Stomach (tissue), 4 donors: ENCODE results near the gene PTH2R.

Experiments used
- POLR2AphosphoS5 ChIP-seq, 3 donors: sonication (generic); formaldehyde crosslinking; IDR thresholded peaks; one replicate each; pipeline ENCODE4 v1.6.1; 2016; ENCODE audit warnings: antibody characterized with exemption in 3 of 3
- TF ChIP-seq, protein P1 (sequence below), 7 experiments: fragments of 450-650 bp in 4 of 7; fragments of 200-600 bp in 3 of 7; sonication (generic) in 3 of 7; IDR thresholded peaks; one replicate each; pipeline ENCODE4 v1.5.1; 2016 to 2019; ENCODE audit warnings: antibody characterized with exemption in 7 of 7, control low read depth in 2 of 7, mild to moderate bottlenecking in 1 of 7

DNA sequence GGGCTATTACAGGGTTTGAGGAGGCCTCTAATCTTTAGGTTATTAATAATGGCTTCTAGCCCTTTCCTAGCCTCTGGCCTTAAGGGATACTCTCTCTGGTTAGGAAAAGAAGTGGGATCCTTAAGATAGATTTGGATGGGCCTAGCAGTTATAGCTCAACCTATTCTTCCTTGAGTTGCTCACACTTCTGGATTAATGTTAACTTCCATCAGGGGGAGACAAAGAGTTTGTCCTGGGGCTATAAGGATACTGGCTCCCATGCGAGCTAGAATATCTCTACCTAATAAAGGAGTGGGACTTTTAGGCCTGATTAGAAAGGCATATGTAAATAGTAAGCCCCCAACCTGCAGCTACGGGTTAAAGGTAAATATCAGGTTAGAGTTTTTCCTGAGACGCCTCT is 14.3 kb upstream of the PTH2R start:
- TF ChIP-seq, protein P1, sequence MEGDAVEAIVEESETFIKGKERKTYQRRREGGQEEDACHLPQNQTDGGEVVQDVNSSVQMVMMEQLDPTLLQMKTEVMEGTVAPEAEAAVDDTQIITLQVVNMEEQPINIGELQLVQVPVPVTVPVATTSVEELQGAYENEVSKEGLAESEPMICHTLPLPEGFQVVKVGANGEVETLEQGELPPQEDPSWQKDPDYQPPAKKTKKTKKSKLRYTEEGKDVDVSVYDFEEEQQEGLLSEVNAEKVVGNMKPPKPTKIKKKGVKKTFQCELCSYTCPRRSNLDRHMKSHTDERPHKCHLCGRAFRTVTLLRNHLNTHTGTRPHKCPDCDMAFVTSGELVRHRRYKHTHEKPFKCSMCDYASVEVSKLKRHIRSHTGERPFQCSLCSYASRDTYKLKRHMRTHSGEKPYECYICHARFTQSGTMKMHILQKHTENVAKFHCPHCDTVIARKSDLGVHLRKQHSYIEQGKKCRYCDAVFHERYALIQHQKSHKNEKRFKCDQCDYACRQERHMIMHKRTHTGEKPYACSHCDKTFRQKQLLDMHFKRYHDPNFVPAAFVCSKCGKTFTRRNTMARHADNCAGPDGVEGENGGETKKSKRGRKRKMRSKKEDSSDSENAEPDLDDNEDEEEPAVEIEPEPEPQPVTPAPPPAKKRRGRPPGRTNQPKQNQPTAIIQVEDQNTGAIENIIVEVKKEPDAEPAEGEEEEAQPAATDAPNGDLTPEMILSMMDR (IDR thresholded peaks at IDR 0.05), result no peak
- no peak for TF ChIP-seq POLR2AphosphoS5 (IDR thresholded peaks at IDR 0.05)
